Measurements from ENCODE around the gene MCHR1.

The MCHR1 gene

GRCh38 chr22:40703174-40703573, 23.9 kb downstream of the MCHR1 start:
- Histone ChIP-seq H3K9ac (ENCODE audit: low read length) (no peak overlapping the region), H2BK5ac (ENCODE audit: low read depth, low read length, poor library complexity) (no peak overlapping the region), H4K8ac (ENCODE audit: low read depth, low read length) (no peak overlapping the region), H3K79me1 (ENCODE audit: low read length) (no peaks in the 10 kb centered on the region), H3K4ac (ENCODE audit: low read depth, low read length) (no peak overlapping the region), H3K36me3 (ENCODE audit: control insufficient read depth in 1 of 2, insufficient read depth in 2 of 2, low read length in 2 of 2) (peaks cover 0 to 2% of the 10 kb centered on the region in 2 experiments), H2BK120ac (ENCODE audit: insufficient read depth, low read length, poor library complexity) (no peak overlapping the region), H4K91ac (ENCODE audit: low read depth, low read length) (peak overlapping the region; percentile 35), H3K14ac (ENCODE audit: low read length) (no peak overlapping the region), H2BK12ac (ENCODE audit: low read length) (no peak overlapping the region), H3K79me2 (ENCODE audit: control insufficient read depth, insufficient read depth, low read length, poor library complexity) (no peaks in the 10 kb centered on the region), H4K12ac (ENCODE audit: low read depth, low read length) (no peak overlapping the region), H2AFZ (ENCODE audit: insufficient read depth, low read length, poor library complexity) (no peak overlapping the region), H3K4me2 (ENCODE audit: low read length) (no peak overlapping the region), H3K9me3 (ENCODE audit: insufficient read depth, low read depth, low read length) (peaks cover 2% of the 10 kb centered on the region), H3K4me1 (ENCODE audit: control insufficient read depth in 1 of 2, insufficient read depth in 2 of 2, low read length in 2 of 2) (no peaks in the 10 kb centered on the region), H3K23ac (ENCODE audit: low read length) (no peak overlapping the region), H2AK5ac (ENCODE audit: low read length) (peak overlapping the region; percentile 59), H3K27me3 (ENCODE audit: insufficient read depth, low read length) (no peaks in the 10 kb centered on the region), H3K27ac (ENCODE audit: low read depth, low read length) (no peak overlapping the region), H3K18ac (ENCODE audit: low read length) (no peak overlapping the region), H3K4me3 (ENCODE audit: low read depth, low read length) (no peak overlapping the region)
- whole genome bisulfite sequencing (ENCODE audit: extremely low coverage, insufficient coverage, insufficient read length) = no CpG with 5 or more reads among the region's 1 CpG
- no peak for DNase-seq

GRCh38 chr22:40703736-40704135, 24.5 kb downstream of the MCHR1 start:
- Histone ChIP-seq H4K8ac (ENCODE audit: low read depth, low read length) (no peak overlapping the region), H3K27ac (ENCODE audit: low read depth, low read length) (no peak overlapping the region), H3K23ac (ENCODE audit: low read length) (no peak overlapping the region), H3K36me3 (ENCODE audit: control insufficient read depth in 1 of 2, insufficient read depth in 2 of 2, low read length in 2 of 2) (peaks cover 0 to 2% of the 10 kb centered on the region in 2 experiments), H4K91ac (ENCODE audit: low read depth, low read length) (peak overlapping the region; percentile 60), H2BK120ac (ENCODE audit: insufficient read depth, low read length, poor library complexity) (no peak overlapping the region), H3K9me3 (ENCODE audit: insufficient read depth, low read depth, low read length) (peaks cover 2% of the 10 kb centered on the region), H3K4me3 (ENCODE audit: low read depth, low read length) (no peak overlapping the region), H2BK5ac (ENCODE audit: low read depth, low read length, poor library complexity) (no peak overlapping the region), H3K27me3 (ENCODE audit: insufficient read depth, low read length) (no peaks in the 10 kb centered on the region), H3K14ac (ENCODE audit: low read length) (no peak overlapping the region), H4K12ac (ENCODE audit: low read depth, low read length) (no peak overlapping the region), H3K9ac (ENCODE audit: low read length) (no peak overlapping the region), H3K79me2 (ENCODE audit: control insufficient read depth, insufficient read depth, low read length, poor library complexity) (no peaks in the 10 kb centered on the region), H3K4me1 (ENCODE audit: control insufficient read depth in 1 of 2, insufficient read depth in 2 of 2, low read length in 2 of 2) (no peaks in the 10 kb centered on the region), H3K4ac (ENCODE audit: low read depth, low read length) (no peak overlapping the region), H3K79me1 (ENCODE audit: low read length) (no peaks in the 10 kb centered on the region), H2BK12ac (ENCODE audit: low read length) (peak overlapping the region; percentile 29), H2AFZ (ENCODE audit: insufficient read depth, low read length, poor library complexity) (no peak overlapping the region), H2AK5ac (ENCODE audit: low read length) (peak overlapping the region; percentile 38), H3K4me2 (ENCODE audit: low read length) (no peak overlapping the region), H3K18ac (ENCODE audit: low read length) (no peak overlapping the region)
- no peak for DNase-seq
- WGBS (ENCODE audit: extremely low coverage, insufficient coverage, insufficient read length) = no CpG with 5 or more reads among the region's 5 CpGs

- DNase-seq = no peak
- Histone ChIP-seq H2AFZ (ENCODE audit: insufficient read depth, low read length, poor library complexity) (no peak overlapping the region), H3K18ac (ENCODE audit: low read length) (no peak overlapping the region), H2BK12ac (ENCODE audit: low read length) (peak overlapping the region; percentile 63), H3K23ac (ENCODE audit: low read length) (no peak overlapping the region), H4K8ac (ENCODE audit: low read depth, low read length) (no peak overlapping the region), H3K4me3 (ENCODE audit: low read depth, low read length) (no peak overlapping the region), H3K4me1 (ENCODE audit: control insufficient read depth in 1 of 2, insufficient read depth in 2 of 2, low read length in 2 of 2) (peaks cover 9% of the 10 kb centered on the region in 2 experiments), H3K4me2 (ENCODE audit: low read length) (no peak overlapping the region), H3K79me2 (ENCODE audit: control insufficient read depth, insufficient read depth, low read length, poor library complexity) (peaks cover 5% of the 10 kb centered on the region), H3K9me3 (ENCODE audit: insufficient read depth, low read depth, low read length) (peaks cover 2% of the 10 kb centered on the region), H3K36me3 (ENCODE audit: control insufficient read depth in 1 of 2, insufficient read depth in 2 of 2, low read length in 2 of 2) (peaks cover 0 to 2% of the 10 kb centered on the region in 2 experiments), H2BK120ac (ENCODE audit: insufficient read depth, low read length, poor library complexity) (peak overlapping the region; percentile 44), H3K27me3 (ENCODE audit: insufficient read depth, low read length) (no peaks in the 10 kb centered on the region), H2AK5ac (ENCODE audit: low read length) (peak overlapping the region; percentile 62), H4K12ac (ENCODE audit: low read depth, low read length) (no peak overlapping the region), H3K27ac (ENCODE audit: low read depth, low read length) (no peak overlapping the region), H3K79me1 (ENCODE audit: low read length) (peaks cover 16% of the 10 kb centered on the region), H4K91ac (ENCODE audit: low read depth, low read length) (peak overlapping the region; percentile 4), H3K4ac (ENCODE audit: low read depth, low read length) (no peak overlapping the region), H2BK5ac (ENCODE audit: low read depth, low read length, poor library complexity) (no peak overlapping the region), H3K9ac (ENCODE audit: low read length) (no peak overlapping the region), H3K14ac (ENCODE audit: low read length) (no peak overlapping the region)
- no CpG with 5 or more reads among the region's 9 CpGs for WGBS (ENCODE audit: extremely low coverage, insufficient coverage, insufficient read length)
Observed at GRCh38 chr22:40705918-40706682, 26.8 kb downstream of the MCHR1 start.

- no peak overlapping the region for H2BK120ac ChIP-seq (ENCODE audit: insufficient read depth, low read length, poor library complexity)
- no peak overlapping the region for H3K4ac ChIP-seq (ENCODE audit: low read depth, low read length)
- no peak overlapping the region for H3K27ac ChIP-seq (ENCODE audit: low read depth, low read length)
- H3K27me3 ChIP-seq (ENCODE audit: insufficient read depth, low read length) = no peaks in the 10 kb centered on the region
- no peak overlapping the region for H2AFZ ChIP-seq (ENCODE audit: insufficient read depth, low read length, poor library complexity)
- no peak overlapping the region for H3K4me3 ChIP-seq (ENCODE audit: low read depth, low read length)
- H4K8ac ChIP-seq (ENCODE audit: low read depth, low read length) = no peak overlapping the region
- no CpG with 5 or more reads among the region's 2 CpGs for WGBS (ENCODE audit: extremely low coverage, insufficient coverage, insufficient read length)
- H3K79me1 ChIP-seq (ENCODE audit: low read length) = peaks cover 24% of the 10 kb centered on the region
- H3K4me1 ChIP-seq (ENCODE audit: control insufficient read depth in 1 of 2, insufficient read depth in 2 of 2, low read length in 2 of 2) = peaks cover 12% of the 10 kb centered on the region in 2 experiments
- no peak overlapping the region for H3K4me2 ChIP-seq (ENCODE audit: low read length)
- H3K9ac ChIP-seq (ENCODE audit: low read length) = no peak overlapping the region
- H2BK5ac ChIP-seq (ENCODE audit: low read depth, low read length, poor library complexity) = no peak overlapping the region
- H3K36me3 ChIP-seq (ENCODE audit: control insufficient read depth in 1 of 2, insufficient read depth in 2 of 2, low read length in 2 of 2) = peaks cover 0 to 2% of the 10 kb centered on the region in 2 experiments
- no peak overlapping the region for H2BK12ac ChIP-seq (ENCODE audit: low read length)
- H3K23ac ChIP-seq (ENCODE audit: low read length) = no peak overlapping the region
- H3K79me2 ChIP-seq (ENCODE audit: control insufficient read depth, insufficient read depth, low read length, poor library complexity) = peaks cover 6% of the 10 kb centered on the region
- no peak overlapping the region for H3K14ac ChIP-seq (ENCODE audit: low read length)
- H3K9me3 ChIP-seq (ENCODE audit: insufficient read depth, low read depth, low read length) = peaks cover 2% of the 10 kb centered on the region
- no peak for DNase-seq
- no peak overlapping the region for H3K18ac ChIP-seq (ENCODE audit: low read length)
- no peak overlapping the region for H2AK5ac ChIP-seq (ENCODE audit: low read length)
- no peak overlapping the region for H4K91ac ChIP-seq (ENCODE audit: low read depth, low read length)
- no peak overlapping the region for H4K12ac ChIP-seq (ENCODE audit: low read depth, low read length)
Observed at GRCh38 chr22:40707154-40707553, 27.9 kb downstream of the MCHR1 start.
